Osteoblast (primary cell): Measurements from ENCODE around the gene FCMR. TPM values are rescaled to one million over a fixed set of nuclear protein-coding genes. Genes with fewer than 3 reads are reported as not detected.

Source experiments
- DNase-seq: peaks from one replicate; pipeline ENCODE4 v3.0.0; 2011; ENCODE audit warnings: low spot score, mixed read lengths; ENCODE audit not compliant: insufficient read length; ENCODE audit errors: missing footprints
- H2AFZ ChIP-seq: 2 replicates; pipeline ENCODE4 v1.6.0; 2011; ENCODE audit warnings: mild to moderate bottlenecking, low read length
- H3K27ac ChIP-seq: 2 replicates; pipeline ENCODE4 v1.5.1; 2011; ENCODE audit warnings: mild to moderate bottlenecking, low read depth, low read length, moderate library complexity
- H3K27me3 ChIP-seq: 2 replicates; pipeline ENCODE4 v1.6.0; 2012; ENCODE audit warnings: mild to moderate bottlenecking, control low read depth, inconsistent platforms, low read length, moderate library complexity; ENCODE audit not compliant: insufficient read depth
- H3K36me3 ChIP-seq: 2 replicates; pipeline ENCODE4 v1.5.1; 2011; ENCODE audit warnings: mild to moderate bottlenecking, low read length, control low read depth, moderate library complexity; ENCODE audit not compliant: insufficient read depth
- H3K4me1 ChIP-seq: 2 replicates; pipeline ENCODE4 v1.5.1; 2011; ENCODE audit warnings: mild to moderate bottlenecking, low read length, control low read depth, moderate library complexity; ENCODE audit not compliant: insufficient read depth
- H3K4me2 ChIP-seq: 2 replicates; pipeline ENCODE4 v1.6.0; 2011; ENCODE audit warnings: mild to moderate bottlenecking, low read length; ENCODE audit not compliant: insufficient read depth
- H3K4me3 ChIP-seq: fragments of 200-600 bp; sonication (generic); 3 replicates; pipeline ENCODE4 v1.5.1; 2012; ENCODE audit warnings: mild to moderate bottlenecking, low read length, inconsistent platforms; ENCODE audit not compliant: insufficient read depth
- H3K79me2 ChIP-seq: 2 replicates; pipeline ENCODE4 v1.6.0; 2012; ENCODE audit warnings: mild to moderate bottlenecking, low read length, control low read depth, inconsistent platforms; ENCODE audit not compliant: insufficient read depth
- H3K9me3 ChIP-seq: 2 replicates; pipeline ENCODE4 v1.5.1; 2011; ENCODE audit warnings: low read depth, low read length, control low read depth
- H4K20me1 ChIP-seq: 2 replicates; pipeline ENCODE4 v1.6.0; 2012; ENCODE audit warnings: mild to moderate bottlenecking, low read length, control low read depth; ENCODE audit not compliant: insufficient read depth
- CTCF ChIP-seq: IDR thresholded peaks from 2 replicates; pipeline ENCODE4 v1.5.1; 2011; ENCODE audit warnings: mild to moderate bottlenecking, low read depth, low read length, moderate library complexity; ENCODE audit errors: extremely low read depth
- total RNA-seq: library from RNA; depleted of rRNA; stranded (reverse); fragments of >200 nt; gene quantifications from 2 replicates; pipeline ENCODE4 v1.2.3, GENCODE V29; 2012

The FCMR gene
- total RNA-seq, 1 donor, result not detected

GRCh38 chr1:206883876-206884275 lies 37.9 kb downstream of the FCMR start:
- no peaks in the 10 kb centered on the region for H3K9me3 ChIP-seq
- H3K4me1 ChIP-seq, result no peaks in the 10 kb centered on the region
- no peaks in the 10 kb centered on the region for H3K27me3 ChIP-seq
- no peaks in the 10 kb centered on the region for H4K20me1 ChIP-seq
- no peaks in the 10 kb centered on the region for H3K36me3 ChIP-seq
- no peak for DNase-seq
- no peak overlapping the region for H3K27ac ChIP-seq
- no peak overlapping the region for H3K4me3 ChIP-seq
- no peak for TF ChIP-seq CTCF
- no peaks in the 10 kb centered on the region for H3K79me2 ChIP-seq
- no peak overlapping the region for H2AFZ ChIP-seq
- H3K4me2 ChIP-seq, result no peak overlapping the region

- Histone ChIP-seq H3K27me3 (no peaks in the 10 kb centered on the region), H3K79me2 (no peaks in the 10 kb centered on the region), H4K20me1 (no peaks in the 10 kb centered on the region), H3K4me1 (no peaks in the 10 kb centered on the region), H3K4me2 (no peak overlapping the region), H3K36me3 (no peaks in the 10 kb centered on the region), H3K4me3 (no peak overlapping the region), H2AFZ (no peak overlapping the region), H3K9me3 (peaks cover 4% of the 10 kb centered on the region), H3K27ac (no peak overlapping the region)
- TF ChIP-seq CTCF, result no peak
- DNase-seq, result no peak
Measured at GRCh38 chr1:206883160-206883559, 38.6 kb downstream of the FCMR start.

- H3K4me2 ChIP-seq, result no peak overlapping the region
- H3K27me3 ChIP-seq, result no peaks in the 10 kb centered on the region
- no peaks in the 10 kb centered on the region for H3K79me2 ChIP-seq
- H3K4me3 ChIP-seq, result no peak overlapping the region
- no peaks in the 10 kb centered on the region for H4K20me1 ChIP-seq
- peak; percentile 20 for TF ChIP-seq CTCF
- no peak overlapping the region for H2AFZ ChIP-seq
- H3K27ac ChIP-seq, result no peak overlapping the region
- no peaks in the 10 kb centered on the region for H3K4me1 ChIP-seq
- H3K9me3 ChIP-seq, result peaks cover 5% of the 10 kb centered on the region
- no peak for DNase-seq
- H3K36me3 ChIP-seq, result no peaks in the 10 kb centered on the region
Measured at GRCh38 chr1:206882555-206882954, 39.2 kb downstream of the FCMR start.

DNA sequence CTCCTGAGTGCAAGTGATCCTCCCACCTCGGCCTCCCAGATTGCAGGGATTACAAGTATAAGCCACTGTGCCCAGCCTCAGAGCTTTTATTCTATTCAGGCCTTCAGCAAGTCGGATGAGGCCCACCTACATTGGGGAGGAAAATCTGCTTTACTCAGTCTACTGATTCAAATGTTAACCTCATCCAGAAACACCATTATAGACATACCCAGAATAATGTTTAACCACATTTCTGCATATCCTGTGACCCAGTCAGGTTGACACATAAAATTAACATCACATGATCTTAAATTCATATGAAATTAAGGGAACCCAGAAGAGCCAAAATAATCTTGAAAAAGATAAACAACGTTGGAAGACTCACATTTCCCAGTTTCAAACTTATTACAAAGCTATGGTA lies 41.4 kb downstream of the FCMR start:
- H3K4me2 ChIP-seq, result no peak overlapping the region
- no peaks in the 10 kb centered on the region for H3K4me1 ChIP-seq
- DNase-seq, result no peak
- no peaks in the 10 kb centered on the region for H3K27me3 ChIP-seq
- H3K4me3 ChIP-seq, result no peak overlapping the region
- H4K20me1 ChIP-seq, result no peaks in the 10 kb centered on the region
- H2AFZ ChIP-seq, result no peak overlapping the region
- H3K79me2 ChIP-seq, result no peaks in the 10 kb centered on the region
- peaks cover 5% of the 10 kb centered on the region for H3K9me3 ChIP-seq
- H3K36me3 ChIP-seq, result no peaks in the 10 kb centered on the region
- no peak for TF ChIP-seq CTCF
- H3K27ac ChIP-seq, result no peak overlapping the region
